GM12801 (cell line): ENCODE data around the gene NEUROD4.

ENCODE experiments used
- CTCF ChIP-seq: IDR thresholded peaks from one replicate; pipeline ENCODE4 v1.5.1; 2011; ENCODE audit warnings: control low read depth; ENCODE audit not compliant: insufficient read length; ENCODE audit errors: extremely low read depth

Gene NEUROD4

GRCh38 chr12:55037351-55037987 lies 17.7 kb downstream of the NEUROD4 start:
- no peak for TF ChIP-seq CTCF

- TF ChIP-seq CTCF = no peak
These were observed 19.9 kb downstream of the NEUROD4 start for GRCh38 chr12:55039395-55040354.

- no peak for TF ChIP-seq CTCF
These were observed 21.7 kb downstream of the NEUROD4 start for GRCh38 chr12:55041345-55042055.

- no peak for TF ChIP-seq CTCF
These were observed 23.8 kb downstream of the NEUROD4 start for GRCh38 chr12:55043542-55043941.

- no peak for TF ChIP-seq CTCF
These were observed 24.4 kb downstream of the NEUROD4 start for GRCh38 chr12:55044135-55044534.

GRCh38 chr12:55049676-55050075 lies 29.9 kb downstream of the NEUROD4 start:
- no peak for TF ChIP-seq CTCF
